Metanephros (tissue), 1 donor: ENCODE data around the gene DCT. TPM values are rescaled to one million over a fixed set of nuclear protein-coding genes. Genes with fewer than 3 reads are reported as not detected.

Source experiments
- total RNA-seq: library from RNA; depleted of rRNA; stranded (reverse); fragments of >200 nt; gene quantifications from one replicate; pipeline ENCODE4 v1.2.3, GENCODE V29; 2014

Gene DCT
- total RNA-seq = 0.41 TPM

DNA sequence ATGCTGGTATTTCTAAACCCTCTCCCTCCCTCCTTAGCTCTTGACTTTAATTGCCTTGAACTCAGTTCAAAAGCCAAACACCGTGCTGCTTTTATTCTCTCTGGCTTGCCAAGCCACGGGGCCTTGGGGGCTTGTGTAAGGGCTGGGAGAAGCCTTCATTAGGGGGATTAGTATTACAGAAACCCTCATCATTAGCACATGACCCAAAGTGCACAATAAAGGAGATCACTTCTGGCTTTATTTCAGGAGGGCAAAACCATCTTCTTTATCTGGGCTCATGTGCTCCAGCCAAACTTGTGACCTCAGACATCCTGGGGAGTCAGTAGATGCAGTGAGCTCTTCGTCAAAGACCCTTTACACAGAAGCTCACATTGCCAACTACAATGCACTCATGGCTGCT, at the start of gene DCT:
DCT (minus strand) TSS at position 67 of the 400 bp plus-strand sequence. CDS start 427 bp downstream, outside the sequence.

Other genes with a start within 250 kb of the DCT start
- gene TGDS, start 116.5 kb upstream of the DCT start, total RNA-seq = 16.4 TPM
- gene GPR180, start 122.2 kb upstream of the DCT start, total RNA-seq = 6.7 TPM
- not detected for gene SOX21, start 232.9 kb upstream of the DCT start, total RNA-seq